H1 (cell line): ENCODE measurements around the gene POU6F2. TPM values are rescaled to one million over a fixed set of nuclear protein-coding genes. Genes with fewer than 3 reads are reported as not detected.

Experiments
- CTCF ChIA-PET: fragments of 300-600 bp; sonication (Branson Sonifier 250); formaldehyde crosslinking; loops from one replicate; lab custom pipeline; 2021; ENCODE audit not compliant: partially characterized antibody; lab: Charles Lee
- POLR2A ChIA-PET: fragments of 300-600 bp; sonication (Branson Sonifier 250); formaldehyde crosslinking; loops from one replicate; lab custom pipeline; 2021; ENCODE audit warnings: inconsistent platforms; ENCODE audit not compliant: partially characterized antibody; lab: Charles Lee
- DNase-seq, 2 experiments: peaks; one replicate each; pipeline versions ENCODE4 v3.0.0 to v3.0.0-alpha.2; 2010 to 2022; ENCODE audit warnings: low spot score in 2 of 2, low read depth in 1 of 2, mixed read lengths in 1 of 2
- FAIRE-seq: peaks from 2 replicates; lab custom pipeline; 2011; peaks lifted over from hg19 to GRCh38; lab: Jason Lieb, UNC
- H2AFZ ChIP-seq: 2 replicates; pipeline ENCODE4 v1.8.1; 2012; ENCODE audit warnings: low read length, inconsistent platforms
- H2AK5ac ChIP-seq: 2 replicates; pipeline ENCODE4 v1.6.1; 2013; ENCODE audit warnings: low read depth, low read length
- H2BK120ac ChIP-seq: replicated peaks from 2 replicates; pipeline ENCODE3; 2013; ENCODE audit warnings: low read depth, low read length, inconsistent platforms
- H2BK12ac ChIP-seq: 2 replicates; pipeline ENCODE4 v1.6.1; 2013; ENCODE audit warnings: low read depth, low read length
- H2BK15ac ChIP-seq: 2 replicates; pipeline ENCODE4 v1.6.1; 2013; ENCODE audit warnings: low read length
- H2BK20ac ChIP-seq: 2 replicates; pipeline ENCODE4 v1.6.1; 2013; ENCODE audit warnings: low read length
- H2BK5ac ChIP-seq: 2 replicates; pipeline ENCODE4 v1.6.1; 2013; ENCODE audit warnings: low read depth, low read length
- H3K14ac ChIP-seq: 2 replicates; pipeline ENCODE4 v1.6.1; 2013; ENCODE audit warnings: inconsistent platforms; ENCODE audit not compliant: insufficient read length
- H3K18ac ChIP-seq: 2 replicates; pipeline ENCODE4 v1.6.1; 2013; ENCODE audit warnings: low read length; ENCODE audit errors: extremely low read depth
- H3K23ac ChIP-seq: 2 replicates; pipeline ENCODE4 v1.6.1; 2013; ENCODE audit warnings: inconsistent platforms; ENCODE audit not compliant: insufficient read length
- H3K23me2 ChIP-seq: 2 replicates; pipeline ENCODE4 v1.6.1; 2013; ENCODE audit warnings: low read depth, low read length
- H3K27ac ChIP-seq: 2 replicates; pipeline ENCODE4 v1.6.1; 2011; ENCODE audit warnings: low read depth, low read length, inconsistent platforms
- H3K27me3 ChIP-seq, 4 experiments: replicated peaks in 1 of 4; 1 replicate in 1 of 4; 2 replicates in 3 of 4; pipeline versions ENCODE4 v1.6.1 to v1.8.1; 2011 to 2013; ENCODE audit warnings: low read length in 3 of 4, mild to moderate bottlenecking in 3 of 4, inconsistent platforms in 2 of 4, mixed read lengths in 2 of 4, moderate library complexity in 1 of 4; ENCODE audit not compliant: control insufficient read depth in 3 of 4, insufficient read depth in 3 of 4; ENCODE audit errors: extremely low read depth in 1 of 4
- H3K36me3 ChIP-seq, 4 experiments: 2 replicates each; pipeline versions ENCODE4 v1.6.1 to v1.8.1; 2011 to 2013; ENCODE audit warnings: mild to moderate bottlenecking in 4 of 4, low read length in 3 of 4, moderate library complexity in 2 of 4, control low read depth in 1 of 4, inconsistent platforms in 1 of 4; ENCODE audit not compliant: insufficient read depth in 4 of 4, control insufficient read depth in 2 of 4
- H3K4ac ChIP-seq: replicated peaks from 2 replicates; pipeline ENCODE3; 2013; ENCODE audit warnings: low read length, low read depth, mixed read lengths, inconsistent platforms; ENCODE audit not compliant: insufficient read length
- H3K4me1 ChIP-seq, 4 experiments: replicated peaks in 1 of 4; 1 replicate in 1 of 4; 2 replicates in 3 of 4; pipeline versions ENCODE4 v1.6.1 to v1.8.1; 2011 to 2013; ENCODE audit warnings: low read length in 3 of 4, inconsistent platforms in 2 of 4, mixed read lengths in 1 of 4; ENCODE audit not compliant: insufficient read depth in 4 of 4, control insufficient read depth in 3 of 4
- H3K4me2 ChIP-seq, 2 experiments: 2 replicates each; pipeline versions ENCODE4 v1.6.1 to v1.8.1; 2011 to 2013; ENCODE audit warnings: low read depth in 2 of 2, low read length in 2 of 2, control low read depth in 1 of 2, inconsistent platforms in 1 of 2, mild to moderate bottlenecking in 1 of 2; ENCODE audit not compliant: insufficient read depth in 1 of 2
- H3K4me3 ChIP-seq, 4 experiments: fragments of 200-600, 300-600 bp in 1 of 4; sonication (generic), shearing (Covaris generic), sonication (Bioruptor Twin) in 1 of 4; 2 replicates each; pipeline versions ENCODE4 v1.5.1 to v1.8.1; 2011 to 2016; ENCODE audit warnings: low read length in 4 of 4, low read depth in 3 of 4, control low read depth in 2 of 4, inconsistent platforms in 2 of 4, mild to moderate bottlenecking in 2 of 4, mixed read lengths in 1 of 4, moderate library complexity in 1 of 4; ENCODE audit not compliant: insufficient read depth in 2 of 4; ENCODE audit errors: extremely low read depth in 1 of 4
- H3K56ac ChIP-seq: replicated peaks from 2 replicates; pipeline ENCODE3; 2013; ENCODE audit warnings: low read depth, mild to moderate bottlenecking, mixed read lengths, low read length, inconsistent platforms; ENCODE audit not compliant: insufficient read length
- H3K79me1 ChIP-seq: 2 replicates; pipeline ENCODE4 v1.6.1; 2013; ENCODE audit warnings: low read depth, low read length, control low read depth
- H3K79me2 ChIP-seq, 2 experiments: 2 replicates each; pipeline versions ENCODE4 v1.6.1 to v1.8.1; 2012 to 2013; ENCODE audit warnings: low read length in 2 of 2, mild to moderate bottlenecking in 2 of 2, inconsistent platforms in 1 of 2; ENCODE audit not compliant: insufficient read depth in 2 of 2, control insufficient read depth in 1 of 2
- H3K9ac ChIP-seq, 4 experiments: replicated peaks in 1 of 4; 1 replicate in 1 of 4; 2 replicates in 3 of 4; pipeline versions ENCODE4 v1.6.1 to v1.8.1; 2011 to 2013; ENCODE audit warnings: low read depth in 3 of 4, low read length in 3 of 4, control low read depth in 2 of 4, mild to moderate bottlenecking in 2 of 4, moderate library complexity in 2 of 4, inconsistent platforms in 1 of 4; ENCODE audit errors: extremely low read depth in 1 of 4
- H3K9me3 ChIP-seq, 2 experiments: 2 replicates each; pipeline versions ENCODE4 v1.6.1 to v1.8.1; 2012 to 2013; ENCODE audit warnings: mild to moderate bottlenecking in 2 of 2, moderate library complexity in 2 of 2, control low read depth in 1 of 2, inconsistent platforms in 1 of 2, low read depth in 1 of 2, low read length in 1 of 2, mixed read lengths in 1 of 2; ENCODE audit not compliant: insufficient read depth in 2 of 2
- H4K20me1 ChIP-seq, 2 experiments: replicated peaks in 1 of 2; 2 replicates each; pipeline versions ENCODE3 to v1.8.1; 2011 to 2013; ENCODE audit warnings: inconsistent platforms in 2 of 2, low read length in 2 of 2, mild to moderate bottlenecking in 1 of 2; ENCODE audit not compliant: insufficient read depth in 2 of 2, control insufficient read depth in 1 of 2
- H4K5ac ChIP-seq: 2 replicates; pipeline ENCODE4 v1.6.1; 2013; ENCODE audit warnings: low read length, low read depth, mixed read lengths, inconsistent platforms; ENCODE audit not compliant: insufficient read length
- H4K8ac ChIP-seq: 2 replicates; pipeline ENCODE4 v1.8.0; 2013; ENCODE audit warnings: mild to moderate bottlenecking, moderate library complexity, low read length, inconsistent platforms; ENCODE audit not compliant: insufficient read depth; ENCODE audit errors: extremely low read depth
- H4K91ac ChIP-seq: replicated peaks from 2 replicates; pipeline ENCODE3; 2013; ENCODE audit warnings: low read length, mixed read lengths, inconsistent platforms; ENCODE audit not compliant: insufficient read length
- EZH2 ChIP-seq: fragments of 200-600 bp; sonication (generic); IDR thresholded peaks from 2 replicates; pipeline ENCODE4 v1.7.1; 2012; ENCODE audit warnings: low read depth, mild to moderate bottlenecking, moderate library complexity, low read length, inconsistent platforms; ENCODE audit not compliant: severe bottlenecking
- KDM4A ChIP-seq: IDR thresholded peaks from one replicate; pipeline ENCODE4 v1.7.1; 2012; ENCODE audit warnings: low read depth, mild to moderate bottlenecking, moderate library complexity, low read length, inconsistent platforms; ENCODE audit not compliant: severe bottlenecking
- RAD21 ChIP-seq, 2 experiments: IDR thresholded peaks in 1 of 2; conservative IDR thresholded peaks in 1 of 2; 2 replicates each; pipeline ENCODE4 v1.6.1; 2011; ENCODE audit warnings: low read depth in 2 of 2, low read length in 2 of 2, improper control_type of control experiment in 1 of 2, inconsistent platforms in 1 of 2, mild to moderate bottlenecking in 1 of 2, moderate library complexity in 1 of 2
- WGBS, 2 experiments: shearing (Covaris generic) in 1 of 2; methylation state at CpG; one replicate each; pipeline versions ENCODE4 v1.1.6 to v1.1.7; 2013 to 2015; ENCODE audit warnings: low lambda C conversion rate in 2 of 2, mixed read lengths in 2 of 2, inconsistent platforms in 1 of 2, low coverage in 1 of 2, missing lambda C conversion rate in 1 of 2; ENCODE audit not compliant: insufficient replicate concordance in 2 of 2, insufficient coverage in 1 of 2, insufficient read length in 1 of 2; ENCODE audit errors: extremely low coverage in 1 of 2, missing lambda C conversion rate in 1 of 2; 5-methylcytosine and 5-hydroxymethylcytosine counted together
- polyA plus RNA-seq, 7 experiments: library from polyadenylated mRNA; depleted of rRNA in 3 of 7; stranded (reverse) in 5 of 7; unstranded in 2 of 7; fragments of >200 nt in 5 of 7; fragments of 200-250 nt in 2 of 7; gene quantifications; 1 replicate in 5 of 7; 2 replicates in 1 of 7; 4 replicates in 1 of 7; pipeline versions ENCODE4 v1.2.1 to v1.2.3, GENCODE V29; 2011 to 2013; ENCODE audit warnings: missing spikeins in 2 of 7, mixed read lengths in 2 of 7
- total RNA-seq: library from RNA; stranded (reverse); fragmentation: NEBNext Ultra II Directional; extraction: Animal tissue kit (Norgen Biotek cat#: 25700); gene quantifications from 2 replicates; pipeline ENCODE4 v1.2.1, GENCODE V29; 2021

Gene POU6F2
- total and polyA plus RNA-seq, 2 of the 8 experiments (the other 6 are each of a cell fraction or from before 2014, with no cell fraction given), result 1.1 to 2.0 TPM

- FAIRE-seq, result no peak
- no peak overlapping the region for H4K5ac ChIP-seq
- H3K56ac ChIP-seq, result no peak overlapping the region
- H3K27ac ChIP-seq, result no peak overlapping the region
- H2AK5ac ChIP-seq, result no peak overlapping the region
- no peak for DNase-seq
- POLR2A ChIA-PET, result no interaction called here
- H2BK15ac ChIP-seq, result no peak overlapping the region
- H3K9ac ChIP-seq, result no peak overlapping the region
- no peak overlapping the region for H2BK120ac ChIP-seq
- H3K9me3 ChIP-seq, result no peaks in the 10 kb centered on the region
- no peak overlapping the region for H3K14ac ChIP-seq
- H2BK20ac ChIP-seq, result no peak overlapping the region
- no peaks in the 10 kb centered on the region for H3K23me2 ChIP-seq
- no peak overlapping the region for H4K8ac ChIP-seq
- H3K79me2 ChIP-seq, result no peaks in the 10 kb centered on the region
- H3K4me1 ChIP-seq, result no peaks in the 10 kb centered on the region
- H3K79me1 ChIP-seq, result no peaks in the 10 kb centered on the region
- no peak overlapping the region for H3K18ac ChIP-seq
- H2BK12ac ChIP-seq, result no peak overlapping the region
- H3K4ac ChIP-seq, result no peak overlapping the region
- CTCF ChIA-PET, result interaction anchor here (0.6 to 1.1 kb wide), 7 partner anchors 9 to 305 kb away, joined by 3 to 6 read pairs (median 3); no protein-coding TSS in a partner anchor
- no peak overlapping the region for H3K4me3 ChIP-seq
- no peaks in the 10 kb centered on the region; a peak in 1 of 8 replicates for H3K36me3 ChIP-seq
- H2AFZ ChIP-seq, result no peak overlapping the region
- H4K20me1 ChIP-seq, result no peaks in the 10 kb centered on the region
- no peak overlapping the region for H2BK5ac ChIP-seq
- no peak overlapping the region for H4K91ac ChIP-seq
- no peak overlapping the region for H3K4me2 ChIP-seq
- 89% methylated on average over 7 of the region's 7 CpGs; no CpG with 5 or more reads in 1 of the 2 experiments for WGBS, 2 experiments
- no peak overlapping the region for H3K23ac ChIP-seq
- H3K27me3 ChIP-seq, result no peaks in the 10 kb centered on the region
- TF ChIP-seq RAD21 (IDR thresholded peaks at IDR 0.05 in 1 of 2, conservative IDR thresholded peaks at IDR 0.05 in 1 of 2; ENCODE audit: low read depth in 2 of 2, low read length in 2 of 2) (no peak), KDM4A (no peak), EZH2 (no peak)
- TF ChIP-seq, all 59 proteins: peak for 0
Measured at GRCh38 chr7:39488467-39489393, 511.0 kb downstream of the POU6F2 start.
